SH-SY5Y (cell line): ENCODE results near the gene FXR2.

Experiments
- GATA2 ChIP-seq: IDR thresholded peaks from 2 replicates; pipeline ENCODE4 v1.6.1; 2011; ENCODE audit warnings: mild to moderate bottlenecking, low read depth, low read length
- GATA3 ChIP-seq: IDR thresholded peaks from 2 replicates; pipeline ENCODE4 v1.6.1; 2011; ENCODE audit warnings: low read depth, mild to moderate bottlenecking, low read length, moderate library complexity

DNA sequence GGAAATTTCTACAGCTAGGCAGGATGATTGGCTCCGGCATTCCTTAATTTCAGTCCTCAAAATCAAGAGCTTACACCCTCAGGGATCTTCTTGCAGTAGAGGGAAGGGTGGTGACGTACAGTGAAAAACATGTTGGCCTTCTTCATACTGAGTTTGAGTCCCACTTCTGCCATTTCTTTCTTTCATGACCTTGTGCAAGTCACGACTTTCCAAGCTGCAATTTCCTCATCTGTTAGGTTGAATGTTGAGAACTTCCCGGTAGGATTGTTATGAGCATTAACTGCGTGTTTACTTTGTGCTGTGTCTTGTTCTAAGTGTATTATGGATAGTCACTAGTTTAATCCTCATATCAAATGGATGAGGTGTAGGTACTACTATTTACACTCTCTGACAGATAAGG, 45.1 kb downstream of the FXR2 start:
- no peak for TF ChIP-seq GATA2
- TF ChIP-seq GATA3 = no peak
